Measurements from ENCODE around the gene CTU2. TPM values are rescaled to one million over a fixed set of nuclear protein-coding genes. Genes with fewer than 3 reads are reported as not detected.
"Not testable (repeated sequence)": the region's sequence is repeated elsewhere in the genome, so short reads cannot be mapped to it uniquely, and the experiment has no call there.

The CTU2 gene
- polyA plus RNA-seq, 1 donor from 2014 or later: 26.3 TPM

- TF ChIP-seq POLR2AphosphoS5 (IDR thresholded peaks at IDR 0.05) (no peak), RAD21 (conservative IDR thresholded peaks at IDR 0.05) (no peak), MXI1 (conservative IDR thresholded peaks at IDR 0.05; ENCODE audit: poor library complexity, severe bottlenecking) (no peak)
- Histone ChIP-seq H2AFZ (ENCODE audit: low read depth, low read length) (no peak overlapping the region), H4K20me1 (ENCODE audit: insufficient read depth) (no peaks in the 10 kb centered on the region), H3K9ac (ENCODE audit: low read length) (no peak overlapping the region), H3K4me3 (ENCODE audit: low read length) (no peak overlapping the region), H3K4me2 (ENCODE audit: low read length) (no peak overlapping the region), H3K79me2 (replicated peaks; ENCODE audit: insufficient read depth, low read length) (peaks cover 23% of the 10 kb centered on the region), H3K27ac (ENCODE audit: low read length) (no peak overlapping the region), H3K9me3 (ENCODE audit: low read length) (no peaks in the 10 kb centered on the region), H3F3A (ENCODE audit: insufficient read depth, low read length, poor library complexity, severe bottlenecking) (no peaks in the 10 kb centered on the region), H3K36me3 (ENCODE audit: insufficient read depth, low read length) (no peaks in the 10 kb centered on the region), H3K9me2 (ENCODE audit: insufficient read depth, low read length) (no peaks in the 10 kb centered on the region), H3K27me3 (ENCODE audit: insufficient read depth, low read depth, low read length) (no peaks in the 10 kb centered on the region)
Measured at GRCh38 chr16:88665570-88665969, 40.7 kb upstream of the CTU2 start.

GRCh38 chr16:88667461-88667860, 38.8 kb upstream of the CTU2 start:
- no peak overlapping the region for H3K27ac ChIP-seq (ENCODE audit: low read length)
- H3K9ac ChIP-seq (ENCODE audit: low read length): no peak overlapping the region
- no peaks in the 10 kb centered on the region for H3F3A ChIP-seq (ENCODE audit: insufficient read depth, low read length, poor library complexity, severe bottlenecking)
- H4K20me1 ChIP-seq (ENCODE audit: insufficient read depth): no peaks in the 10 kb centered on the region
- H3K36me3 ChIP-seq (ENCODE audit: insufficient read depth, low read length): no peaks in the 10 kb centered on the region
- no peaks in the 10 kb centered on the region for H3K9me2 ChIP-seq (ENCODE audit: insufficient read depth, low read length)
- no peaks in the 10 kb centered on the region for H3K9me3 ChIP-seq (ENCODE audit: low read length)
- H3K79me2 ChIP-seq (replicated peaks; ENCODE audit: insufficient read depth, low read length): peaks cover 6% of the 10 kb centered on the region
- no peak for TF ChIP-seq REST (IDR thresholded peaks at IDR 0.05; ENCODE audit: borderline replicate concordance)
- no peak for TF ChIP-seq TAF1 (IDR thresholded peaks at IDR 0.05; ENCODE audit: low read depth)
- TF ChIP-seq EZH2 (IDR thresholded peaks at IDR 0.05; ENCODE audit: borderline replicate concordance, insufficient read depth, low read length, poor library complexity, severe bottlenecking): no peak
- no peak for TF ChIP-seq RAD21 (conservative IDR thresholded peaks at IDR 0.05)
- no peak for TF ChIP-seq MXI1 (conservative IDR thresholded peaks at IDR 0.05; ENCODE audit: poor library complexity, severe bottlenecking)
- TF ChIP-seq CTCF (IDR thresholded peaks at IDR 0.05; ENCODE audit: poor library complexity, severe bottlenecking): no peak
- no peak for TF ChIP-seq POLR2AphosphoS5 (IDR thresholded peaks at IDR 0.05)
- no peak for TF ChIP-seq EP300 (conservative IDR thresholded peaks at IDR 0.05; ENCODE audit: poor library complexity, severe bottlenecking)
- no peak for TF ChIP-seq SMC3 (conservative IDR thresholded peaks at IDR 0.05; ENCODE audit: poor library complexity)
- no peaks in the 10 kb centered on the region for H3K27me3 ChIP-seq (ENCODE audit: insufficient read depth, low read depth, low read length)
- no peak overlapping the region for H3K4me3 ChIP-seq (ENCODE audit: low read length)
- H3K4me2 ChIP-seq (ENCODE audit: low read length): no peak overlapping the region
- no peak overlapping the region for H2AFZ ChIP-seq (ENCODE audit: low read depth, low read length)

GRCh38 chr16:88669493-88669892, 36.8 kb upstream of the CTU2 start:
- not testable (repeated sequence) for H3K79me2 ChIP-seq (replicated peaks; ENCODE audit: insufficient read depth, low read length); H3K4me3 ChIP-seq (ENCODE audit: low read length)

More at GRCh38 chr16:88669493-88669892, 36.8 kb upstream of the CTU2 start:
- H3K9me3 ChIP-seq (ENCODE audit: low read length); H3K27me3 ChIP-seq (ENCODE audit: insufficient read depth, low read depth, low read length); H4K20me1 ChIP-seq (ENCODE audit: insufficient read depth); H3K27ac ChIP-seq (ENCODE audit: low read length); H3K9me2 ChIP-seq (ENCODE audit: insufficient read depth, low read length); H3F3A ChIP-seq (ENCODE audit: insufficient read depth, low read length, poor library complexity, severe bottlenecking); H3K36me3 ChIP-seq (ENCODE audit: insufficient read depth, low read length); H3K9ac ChIP-seq (ENCODE audit: low read length); H2AFZ ChIP-seq (ENCODE audit: low read depth, low read length); H3K4me2 ChIP-seq (ENCODE audit: low read length): not testable (repeated sequence)

All from neural cell (in vitro differentiated cells).